ENCODE measurements around the gene FBXO2. TPM values are rescaled to one million over a fixed set of nuclear protein-coding genes. Genes with fewer than 3 reads are reported as not detected.

FBXO2 gene
- total RNA-seq: 0.40 and 0.50 TPM in 2 replicates

GRCh38 chr1:11654137-11654938, at the start of gene FBXO2, which contains the start of gene FBXO44:
TSS of gene FBXO2 (minus strand) at chr1:11654429. CDS start at chr1:11654340, 89 bp downstream.
TSS of gene FBXO44 (plus strand) at chr1:11654877. CDS start at chr1:11655836, 959 bp downstream.

GRCh38 chr1:11691302-11691914, 37.2 kb upstream of the FBXO2 start, which contains the start of gene DRAXIN:
TSS of gene DRAXIN (plus strand) at chr1:11691710. CDS start at chr1:11706259, 14,549 bp downstream.

GRCh38 chr1:11681071-11681771, 27.0 kb upstream of the FBXO2 start, which contains the start of gene MAD2L2:
TSS of gene MAD2L2 (minus strand) at chr1:11681148. CDS start at chr1:11680601, 547 bp downstream.

Other genes with a start within 250 kb of the FBXO2 start
- gene DISP3, start 175.3 kb downstream of the FBXO2 start, total RNA-seq: 0.07 and 0.13 TPM in 2 replicates
- 5.2 and 8.4 TPM in 2 replicates for gene FBXO44, start 448 bp upstream of the FBXO2 start, total RNA-seq
- 1.3 and 2.2 TPM in 2 replicates for gene FBXO6, start 9.8 kb upstream of the FBXO2 start, total RNA-seq
- gene MAD2L2, start 26.7 kb upstream of the FBXO2 start, total RNA-seq: 24.2 and 27.4 TPM in 2 replicates
- gene DRAXIN, start 37.3 kb upstream of the FBXO2 start, total RNA-seq: 0.50 and 0.93 TPM in 2 replicates
- gene AGTRAP, start 81.7 kb upstream of the FBXO2 start, total RNA-seq: 31.9 and 46.9 TPM in 2 replicates
- gene C1orf167, start 107.8 kb upstream of the FBXO2 start, total RNA-seq: 0.29 TPM in 1 of 2 replicates, not detected in the other
- gene MTHFR, start 151.5 kb upstream of the FBXO2 start, total RNA-seq: 20.7 and 21.7 TPM in 2 replicates
- gene CLCN6, start 151.8 kb upstream of the FBXO2 start, total RNA-seq: 15.4 and 22.4 TPM in 2 replicates
- not detected in 2 replicates for gene NPPA, start 193.4 kb upstream of the FBXO2 start, total RNA-seq
- gene NPPB, start 204.5 kb upstream of the FBXO2 start, total RNA-seq: not detected in 2 replicates

Data from thoracic aorta endothelial cell (primary cell).